Uterus (tissue), 4 donors: ENCODE data around the gene BTG1. TPM values are rescaled to one million over a fixed set of nuclear protein-coding genes. Genes with fewer than 3 reads are reported as not detected.
"Not testable (repeated sequence)": the region's sequence is repeated elsewhere in the genome, so short reads cannot be mapped to it uniquely, and the experiment has no call there.

Source experiments
- DNase-seq, 2 donors: peaks; one replicate each; pipeline ENCODE4 v3.0.0-alpha.2; 2019 to 2020
- H3K27ac ChIP-seq, 2 donors: fragments of 200-600 bp; sonication (generic); 1 replicate in 1 of 2; 2 replicates in 1 of 2; pipeline ENCODE4 v1.5.1; 2016 to 2018
- H3K27me3 ChIP-seq, 2 donors: fragments of 200-600 bp; sonication (generic); one replicate each; pipeline ENCODE4 v1.5.1; 2018 to 2019; ENCODE audit warnings: control low read depth in 1 of 2
- H3K36me3 ChIP-seq, 2 donors: fragments of 200-600 bp; sonication (generic); one replicate each; pipeline ENCODE4 v1.5.1; 2019; ENCODE audit warnings: control low read depth in 1 of 2
- H3K4me1 ChIP-seq, 2 donors: fragments of 200-600 bp; sonication (generic); one replicate each; pipeline ENCODE4 v1.5.1; 2018 to 2019; ENCODE audit warnings: control low read depth in 1 of 2
- H3K4me3 ChIP-seq, 2 donors: fragments of 200-600 bp; sonication (generic); 1 replicate in 1 of 2; 2 replicates in 1 of 2; pipeline ENCODE4 v1.5.1; 2018 to 2019; ENCODE audit warnings: mild to moderate bottlenecking in 1 of 2
- H3K9me3 ChIP-seq, 2 donors: fragments of 200-600 bp; sonication (generic); one replicate each; pipeline ENCODE4 v1.5.1; 2019; ENCODE audit warnings: control low read depth in 1 of 2
- CTCF ChIP-seq, 4 experiments: fragments of 200-600 bp in 2 of 4; fragments of 450-650 bp in 2 of 4; sonication (generic) in 2 of 4; IDR thresholded peaks; one replicate each; pipeline ENCODE4 v1.5.1; 2016 to 2019; ENCODE audit warnings: antibody characterized with exemption in 4 of 4, mild to moderate bottlenecking in 2 of 4, moderate library complexity in 1 of 4
- POLR2A ChIP-seq, 2 donors: fragments of 450-650 bp; IDR thresholded peaks; one replicate each; pipeline ENCODE4 v1.6.1; 2016; ENCODE audit warnings: antibody characterized with exemption in 2 of 2, mild to moderate bottlenecking in 1 of 2, moderate library complexity in 1 of 2
- intact Hi-C: fragments of 100-400 bp; cut with DNase I; formaldehyde crosslinking; loops from one replicate; pipeline ENCODE4 v1.15.1; 2023; ENCODE audit warnings: low total_unique reads
- total RNA-seq, 4 donors: library from RNA; depleted of rRNA in 3 of 4; stranded (reverse); fragments of >200 nt in 3 of 4; gene quantifications; one replicate each; pipeline versions ENCODE4 v1.1.0 to v1.2.4, GENCODE V29; 2014 to 2023
- donor health status: DM: yes; HTN: yes; CAD: no.

The BTG1 gene
- total RNA-seq, 4 donors from 2014 or later: 40.4 to 214 (median 70.1) TPM

GRCh38 chr12:92136026-92136730 lies 9.5 kb downstream of the BTG1 start:
- intact Hi-C loops: no loop called here
- Histone ChIP-seq H3K27me3 (no peaks in the 10 kb centered on the region), H3K9me3 (no peaks in the 10 kb centered on the region), H3K36me3 (no peaks in the 10 kb centered on the region), H3K27ac (peak overlapping the region in 1 of 2 donors; percentile 98), H3K4me3 (no peak overlapping the region), H3K4me1 (peaks cover 3 to 11% of the 10 kb centered on the region in 2 donors)
- DNase-seq: no peak
- TF ChIP-seq CTCF (IDR thresholded peaks at IDR 0.05) (no peak), POLR2A (IDR thresholded peaks at IDR 0.05) (no peak)

- intact Hi-C loops, DNase-seq, H3K9me3 ChIP-seq, H3K27me3 ChIP-seq, H3K36me3 ChIP-seq, H3K4me3 ChIP-seq: not testable (repeated sequence)
- H3K27ac ChIP-seq: peak overlapping the region in 1 of 2 donors; percentile 98
- H3K4me1 ChIP-seq: peaks cover 3 to 11% of the 10 kb centered on the region in 2 donors
These were observed 10.1 kb downstream of the BTG1 start for GRCh38 chr12:92135541-92135940.

- H3K36me3 ChIP-seq: no peaks in the 10 kb centered on the region
- peaks cover 3 to 11% of the 10 kb centered on the region in 2 donors for H3K4me1 ChIP-seq
- no peak for TF ChIP-seq POLR2A (IDR thresholded peaks at IDR 0.05)
- no peak for TF ChIP-seq CTCF (IDR thresholded peaks at IDR 0.05)
- no peaks in the 10 kb centered on the region for H3K27me3 ChIP-seq
- no peak overlapping the region for H3K4me3 ChIP-seq
- H3K27ac ChIP-seq: peak overlapping the region; percentile 44 to 98
- DNase-seq: no peak
- H3K9me3 ChIP-seq: no peaks in the 10 kb centered on the region
- intact Hi-C loops: no loop called here
These were observed 10.9 kb downstream of the BTG1 start for GRCh38 chr12:92134638-92135274.

- no peaks in the 10 kb centered on the region for H3K27me3 ChIP-seq
- no peaks in the 10 kb centered on the region for H3K9me3 ChIP-seq
- peaks cover 3 to 11% of the 10 kb centered on the region in 2 donors for H3K4me1 ChIP-seq
- H3K36me3 ChIP-seq: no peaks in the 10 kb centered on the region
- peak overlapping the region in 1 of 2 donors; percentile 1 for H3K4me3 ChIP-seq
- intact Hi-C loops: no loop called here
- H3K27ac ChIP-seq: peak overlapping the region; percentile 44 to 98
- TF ChIP-seq CTCF (IDR thresholded peaks at IDR 0.05) (no peak), POLR2A (IDR thresholded peaks at IDR 0.05) (no peak)
- DNase-seq: no peak
These were observed 11.6 kb downstream of the BTG1 start for GRCh38 chr12:92133795-92134637.

GRCh38 chr12:92133171-92133570 lies 12.5 kb downstream of the BTG1 start:
- DNase-seq: no peak
- H3K27ac ChIP-seq: peak overlapping the region; percentile 37 to 98
- H3K4me1 ChIP-seq: peaks cover 3 to 11% of the 10 kb centered on the region in 2 donors
- TF ChIP-seq CTCF (IDR thresholded peaks at IDR 0.05) (no peak), POLR2A (IDR thresholded peaks at IDR 0.05) (no peak)
- no peaks in the 10 kb centered on the region for H3K9me3 ChIP-seq
- H3K4me3 ChIP-seq: no peak overlapping the region
- H3K36me3 ChIP-seq: no peaks in the 10 kb centered on the region
- intact Hi-C loops: no loop called here
- H3K27me3 ChIP-seq: no peaks in the 10 kb centered on the region
